ENCODE results near the gene STYXL1.
A peak's percentile ranks its signal among the peaks of the same experiment; 100 is the strongest.

Gene STYXL1

GRCh38 chr7:75998038-75998437, 49.8 kb downstream of the STYXL1 start:
- in situ Hi-C loops (cut with MboI; ENCODE audit: low sequenced_read_pairs, unreplicated experiment) = no loop called here
- no peak for DNase-seq (ENCODE audit: low spot score)
- no peak for TF ChIP-seq CTCF (IDR thresholded peaks at IDR 0.05; ENCODE audit: borderline replicate concordance, control extremely low read depth, extremely low read depth, insufficient read depth, missing control alignments)

GRCh38 chr7:75996476-75996875, 51.3 kb downstream of the STYXL1 start:
- no peak for TF ChIP-seq CTCF (IDR thresholded peaks at IDR 0.05; ENCODE audit: borderline replicate concordance, control extremely low read depth, extremely low read depth, insufficient read depth, missing control alignments)
- in situ Hi-C loops (cut with MboI; ENCODE audit: low sequenced_read_pairs, unreplicated experiment) = no loop called here
- DNase-seq (ENCODE audit: low spot score) = no peak

GRCh38 chr7:75995996-75996395, 51.8 kb downstream of the STYXL1 start:
- no peak for DNase-seq (ENCODE audit: low spot score)
- TF ChIP-seq CTCF (IDR thresholded peaks at IDR 0.05; ENCODE audit: borderline replicate concordance, control extremely low read depth, extremely low read depth, insufficient read depth, missing control alignments) = no peak
- in situ Hi-C loops (cut with MboI; ENCODE audit: low sequenced_read_pairs, unreplicated experiment) = no loop called here

GRCh38 chr7:75995052-75995471, 52.7 kb downstream of the STYXL1 start:
- in situ Hi-C loops (cut with MboI; ENCODE audit: low sequenced_read_pairs, unreplicated experiment) = no loop called here
- no peak for DNase-seq (ENCODE audit: low spot score)
- TF ChIP-seq CTCF (IDR thresholded peaks at IDR 0.05; ENCODE audit: borderline replicate concordance, control extremely low read depth, extremely low read depth, insufficient read depth, missing control alignments) = no peak

GRCh38 chr7:75994388-75995051, 53.3 kb downstream of the STYXL1 start, which contains the start of gene TMEM120A:
Gene TMEM120A, minus strand, starts transcription at chr7:75994595. Its CDS starts 25 bp downstream, at chr7:75994570.
- TF ChIP-seq CTCF (IDR thresholded peaks at IDR 0.05; ENCODE audit: borderline replicate concordance, control extremely low read depth, extremely low read depth, insufficient read depth, missing control alignments) = peak; percentile 2
- in situ Hi-C loops (cut with MboI; ENCODE audit: low sequenced_read_pairs, unreplicated experiment) = no loop called here
- peak; percentile 100 for DNase-seq (ENCODE audit: low spot score)

GRCh38 chr7:75993689-75994387, 54.0 kb downstream of the STYXL1 start:
- TF ChIP-seq CTCF (IDR thresholded peaks at IDR 0.05; ENCODE audit: borderline replicate concordance, control extremely low read depth, extremely low read depth, insufficient read depth, missing control alignments) = no peak
- peak; percentile 77 for DNase-seq (ENCODE audit: low spot score)
- in situ Hi-C loops (cut with MboI; ENCODE audit: low sequenced_read_pairs, unreplicated experiment) = no loop called here
